T-cell (primary cell): ENCODE results near the gene PFKP. TPM values are rescaled to one million over a fixed set of nuclear protein-coding genes. Genes with fewer than 3 reads are reported as not detected.
A peak's percentile ranks its signal among the peaks of the same experiment; 100 is the strongest.

Experiments
- ATAC-seq, 4 experiments: fragments of 200-7000 bp in 3 of 4; fragments of 150-1000 bp in 1 of 4; cut with Tn5 transposase; replicated peaks in 1 of 4; 1 replicate in 3 of 4; 2 replicates in 1 of 4; pipeline ENCODE4 v1.10.0; 2021; ENCODE audit warnings: moderate library complexity in 3 of 4, mild to moderate bottlenecking in 2 of 4, moderate number of reproducible peaks in 1 of 4
- CTCF ChIA-PET, 2 donors: fragments of 300-600 bp; sonication (Branson Sonifier 250); formaldehyde crosslinking; loops; one replicate each; lab custom pipeline; 2022; ENCODE audit warnings: antibody characterized with exemption in 2 of 2; lab: Charles Lee
- POLR2A ChIA-PET, 2 donors: fragments of 300-600 bp; sonication (Branson Sonifier 250); formaldehyde crosslinking; loops; one replicate each; lab custom pipeline; 2022; ENCODE audit warnings: antibody characterized with exemption in 2 of 2; lab: Charles Lee
- DNase-seq, 35 experiments: peaks; one replicate each; pipeline versions ENCODE4 v3.0.0 to v3.0.0-alpha.2; 2013 to 2023
- H3K27ac ChIP-seq: one replicate; pipeline ENCODE4 v1.5.1; 2013; ENCODE audit warnings: low read length
- H3K27me3 ChIP-seq, 2 experiments: replicated peaks in 1 of 2; 1 replicate in 1 of 2; 2 replicates in 1 of 2; pipeline versions ENCODE4 v1.6.1 to v1.7.0; 2013; ENCODE audit warnings: low read length in 1 of 2, mixed read lengths in 1 of 2; ENCODE audit not compliant: control insufficient read depth in 2 of 2, insufficient read depth in 2 of 2; ENCODE audit errors: extremely low read depth in 1 of 2
- H3K36me3 ChIP-seq, 2 donors: 1 replicate in 1 of 2; 2 replicates in 1 of 2; pipeline versions ENCODE4 v1.6.1 to v1.7.0; 2013; ENCODE audit warnings: low read length in 1 of 2; ENCODE audit not compliant: control insufficient read depth in 2 of 2, insufficient read depth in 1 of 2; ENCODE audit errors: extremely low read depth in 1 of 2
- H3K4me1 ChIP-seq, 2 experiments: 1 replicate in 1 of 2; 2 replicates in 1 of 2; pipeline versions ENCODE4 v1.6.1 to v1.7.0; 2013; ENCODE audit warnings: low read length in 2 of 2, mixed read lengths in 1 of 2; ENCODE audit not compliant: insufficient read depth in 2 of 2, control insufficient read depth in 1 of 2; ENCODE audit errors: extremely low read depth in 1 of 2
- H3K4me3 ChIP-seq, 2 donors: 1 replicate in 1 of 2; 2 replicates in 1 of 2; pipeline versions ENCODE4 v1.5.1 to v1.7.0; 2013; ENCODE audit warnings: mild to moderate bottlenecking in 2 of 2, low read length in 1 of 2, moderate library complexity in 1 of 2; ENCODE audit not compliant: control insufficient read depth in 1 of 2; ENCODE audit errors: extremely low read depth in 1 of 2
- H3K9me3 ChIP-seq: 2 replicates; pipeline ENCODE4 v1.7.0; 2013
- H3K27ac Mint-ChIP-seq, 2 donors: one replicate each; pipeline ENCODE4 v1.8.0; 2020 to 2021; ENCODE audit warnings: mild to moderate bottlenecking in 2 of 2, mixed read lengths in 2 of 2
- H3K27me3 Mint-ChIP-seq, 2 donors: one replicate each; pipeline ENCODE4 v1.8.0; 2021 to 2022; ENCODE audit warnings: mixed read lengths in 2 of 2
- H3K36me3 Mint-ChIP-seq: one replicate; pipeline ENCODE4 v1.8.0; 2021; ENCODE audit warnings: mixed read lengths
- H3K4me1 Mint-ChIP-seq, 3 donors: one replicate each; pipeline ENCODE4 v1.8.0; 2020 to 2022; ENCODE audit warnings: mixed read lengths in 3 of 3, mild to moderate bottlenecking in 1 of 3
- H3K4me3 Mint-ChIP-seq, 3 donors: one replicate each; pipeline ENCODE4 v1.8.0; 2020 to 2022; ENCODE audit warnings: mild to moderate bottlenecking in 3 of 3, mixed read lengths in 3 of 3, moderate library complexity in 3 of 3
- H3K9me3 Mint-ChIP-seq, 3 donors: one replicate each; pipeline ENCODE4 v1.8.0; 2020 to 2022; ENCODE audit warnings: mixed read lengths in 3 of 3
- WGBS: methylation state at CpG from one replicate; pipeline ENCODE4 v1.1.5; 2013; ENCODE audit warnings: missing lambda C conversion rate; ENCODE audit not compliant: insufficient coverage; 5-methylcytosine and 5-hydroxymethylcytosine counted together
- total RNA-seq, 35 experiments: library from RNA in 6 of 35; stranded (reverse) in 6 of 35; fragments of 120-200 nt in 1 of 35; gene quantifications; one replicate each; pipeline versions ENCODE4 v1.2.1 to v1.2.4 and lab custom pipeline; 2013 to 2026

PFKP gene
- total RNA-seq, 5 donors from 2014 or later (not counting 1 experiment from before 2014, with no cell fraction given) = 60.7 to 84.3 (median 70.2) TPM

GRCh38 chr10:3122034-3122433 is 54.7 kb downstream of the PFKP start:
- Mint-ChIP-seq H3K4me1 (no peaks in the 10 kb centered on the region), H3K4me3 (no peak overlapping the region), H3K27ac (no peak overlapping the region), H3K9me3 (no peaks in the 10 kb centered on the region), H3K36me3 (peaks cover 48% of the 10 kb centered on the region), H3K27me3 (no peaks in the 10 kb centered on the region)
- Histone ChIP-seq H3K27ac (no peak overlapping the region), H3K9me3 (no peaks in the 10 kb centered on the region), H3K4me3 (no peak overlapping the region), H3K27me3 (no peaks in the 10 kb centered on the region), H3K36me3 (peaks cover 13 to 57% of the 10 kb centered on the region in 2 donors), H3K4me1 (no peaks in the 10 kb centered on the region)
- ChIA-PET CTCF (no interaction called here), POLR2A (no interaction called here)
- 93% methylated on average over 14 of the region's 14 CpGs for WGBS
- DNase-seq (no peak), ATAC-seq (no peak)

- H3K4me1 Mint-ChIP-seq = no peaks in the 10 kb centered on the region
- peaks cover 13 to 51% of the 10 kb centered on the region in 2 donors for H3K36me3 ChIP-seq
- no peaks in the 10 kb centered on the region for H3K27me3 Mint-ChIP-seq
- H3K27ac ChIP-seq = no peak overlapping the region
- 90% methylated on average over 22 of the region's 27 CpGs for WGBS
- H3K9me3 ChIP-seq = no peaks in the 10 kb centered on the region
- peaks cover 0 to 1% (median 0%) of the 10 kb centered on the region in 3 donors for H3K9me3 Mint-ChIP-seq
- ATAC-seq (no peak), DNase-seq (no peak)
- no peaks in the 10 kb centered on the region for H3K27me3 ChIP-seq
- H3K4me3 Mint-ChIP-seq = no peak overlapping the region
- H3K27ac Mint-ChIP-seq = no peak overlapping the region
- POLR2A ChIA-PET = no interaction called here
- H3K4me3 ChIP-seq = no peak overlapping the region
- peaks cover 44% of the 10 kb centered on the region for H3K36me3 Mint-ChIP-seq
- CTCF ChIA-PET = no interaction called here
- H3K4me1 ChIP-seq = no peaks in the 10 kb centered on the region
Observed at GRCh38 chr10:3122486-3123205, 55.3 kb downstream of the PFKP start.

- Mint-ChIP-seq H3K9me3 (peaks cover 0 to 6% (median 0%) of the 10 kb centered on the region in 3 donors), H3K36me3 (peaks cover 40% of the 10 kb centered on the region), H3K4me3 (no peak overlapping the region), H3K27ac (no peak overlapping the region), H3K4me1 (no peaks in the 10 kb centered on the region), H3K27me3 (no peaks in the 10 kb centered on the region)
- ChIA-PET CTCF (no interaction called here), POLR2A (no interaction called here)
- Histone ChIP-seq H3K4me1 (no peaks in the 10 kb centered on the region), H3K36me3 (peaks cover 9 to 43% of the 10 kb centered on the region in 2 donors), H3K9me3 (no peaks in the 10 kb centered on the region), H3K27me3 (no peaks in the 10 kb centered on the region), H3K27ac (no peak overlapping the region), H3K4me3 (no peak overlapping the region)
- ATAC-seq (no peak), DNase-seq (no peak)
- 88% methylated on average over 26 of the region's 32 CpGs for WGBS
Observed at GRCh38 chr10:3123571-3124411, 56.4 kb downstream of the PFKP start.

- Histone ChIP-seq H3K4me3 (no peak overlapping the region), H3K4me1 (no peaks in the 10 kb centered on the region), H3K9me3 (no peaks in the 10 kb centered on the region), H3K36me3 (peaks cover 7 to 38% of the 10 kb centered on the region in 2 donors), H3K27ac (no peak overlapping the region), H3K27me3 (no peaks in the 10 kb centered on the region)
- peaks cover 42% of the 10 kb centered on the region for H3K36me3 Mint-ChIP-seq
- H3K27me3 Mint-ChIP-seq = no peaks in the 10 kb centered on the region
- no peak for DNase-seq
- CTCF ChIA-PET = no interaction called here
- H3K27ac Mint-ChIP-seq = no peak overlapping the region
- POLR2A ChIA-PET = no interaction called here
- no peak overlapping the region for H3K4me3 Mint-ChIP-seq
- ATAC-seq = no peak
- no peaks in the 10 kb centered on the region for H3K4me1 Mint-ChIP-seq
- WGBS = 94% methylated on average over 38 of the region's 40 CpGs
- H3K9me3 Mint-ChIP-seq = peaks cover 0 to 6% (median 0%) of the 10 kb centered on the region in 3 donors
Observed at GRCh38 chr10:3124412-3125175, 57.2 kb downstream of the PFKP start.

GRCh38 chr10:3125527-3126170 is 58.3 kb downstream of the PFKP start:
- POLR2A ChIA-PET = no interaction called here

GRCh38 chr10:3126249-3126648 is 58.9 kb downstream of the PFKP start:
- ATAC-seq (no peak), DNase-seq (no peak)
- ChIA-PET POLR2A (no interaction called here), CTCF (no interaction called here)
- H3K4me3 ChIP-seq = no peak overlapping the region
- no peaks in the 10 kb centered on the region for H3K27me3 ChIP-seq
- H3K4me1 Mint-ChIP-seq = no peaks in the 10 kb centered on the region
- no peaks in the 10 kb centered on the region for H3K9me3 ChIP-seq
- H3K4me3 Mint-ChIP-seq = no peak overlapping the region
- no peak overlapping the region for H3K27ac ChIP-seq
- peaks cover 0 to 6% (median 0%) of the 10 kb centered on the region in 3 donors for H3K9me3 Mint-ChIP-seq
- H3K36me3 ChIP-seq = peaks cover 9 to 39% of the 10 kb centered on the region in 2 donors
- H3K36me3 Mint-ChIP-seq = peaks cover 46% of the 10 kb centered on the region
- H3K27me3 Mint-ChIP-seq = no peaks in the 10 kb centered on the region
- H3K4me1 ChIP-seq = no peaks in the 10 kb centered on the region
- H3K27ac Mint-ChIP-seq = peak overlapping the region in 1 of 2 donors; percentile 22
- 97% methylated on average over 15 of the region's 15 CpGs for WGBS

More at GRCh38 chr10:3125527-3126170, 58.3 kb downstream of the PFKP start:
- peaks cover 48% of the 10 kb centered on the region for H3K36me3 Mint-ChIP-seq
- no peak overlapping the region for H3K4me3 Mint-ChIP-seq
- ATAC-seq (no peak), DNase-seq (no peak)
- 93% methylated on average over 22 of the region's 24 CpGs for WGBS
- Histone ChIP-seq H3K36me3 (peaks cover 9 to 38% of the 10 kb centered on the region in 2 donors), H3K4me3 (no peak overlapping the region), H3K9me3 (no peaks in the 10 kb centered on the region), H3K4me1 (no peaks in the 10 kb centered on the region), H3K27me3 (no peaks in the 10 kb centered on the region), H3K27ac (no peak overlapping the region)
- H3K27me3 Mint-ChIP-seq = no peaks in the 10 kb centered on the region
- H3K9me3 Mint-ChIP-seq = peaks cover 0 to 6% (median 0%) of the 10 kb centered on the region in 3 donors
- no peaks in the 10 kb centered on the region for H3K4me1 Mint-ChIP-seq
- H3K27ac Mint-ChIP-seq = no peak overlapping the region
- CTCF ChIA-PET = no interaction called here
